ENCODE measurements around the gene MMP14.

DNA sequence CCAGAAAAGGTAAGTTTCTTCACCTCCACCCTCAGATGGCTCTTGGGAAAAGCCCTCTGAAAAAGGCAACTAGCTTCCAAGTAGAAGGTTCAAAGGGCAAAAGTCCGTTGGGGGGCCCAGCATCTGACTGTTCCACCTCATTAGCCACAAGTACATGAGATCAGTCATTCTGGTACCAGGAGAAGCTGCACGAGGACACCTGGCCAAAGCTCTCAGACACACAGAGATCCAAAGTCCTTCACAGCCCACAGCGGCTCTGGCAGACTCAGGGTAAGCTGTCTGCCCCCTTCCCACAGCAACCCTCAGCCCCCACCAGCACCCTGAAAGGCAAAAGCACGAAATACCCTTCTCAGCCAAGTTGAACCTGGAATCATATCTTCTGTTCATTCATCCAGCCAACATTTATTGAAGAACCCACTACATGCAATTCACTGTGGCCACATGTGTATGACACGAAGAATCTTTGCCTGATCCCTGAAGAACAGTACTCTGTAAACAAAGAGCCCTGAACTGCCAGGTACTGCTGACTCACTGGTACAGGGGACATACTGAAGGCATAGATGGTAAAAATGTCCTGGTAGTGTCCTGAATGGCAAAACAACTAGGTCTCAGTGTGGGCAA lies 40.2 kb upstream of the MMP14 start:
- TF ChIP-seq CTCF (IDR thresholded peaks at IDR 0.05; ENCODE audit: insufficient read depth, low read length) (no peak), POLR2AphosphoS5 (IDR thresholded peaks at IDR 0.05; ENCODE audit: low read depth) (no peak), REST (IDR thresholded peaks at IDR 0.05; ENCODE audit: insufficient replicate concordance, low read depth) (no peak)

All from HL-60 (cell line).